Activated CD4-positive, alpha-beta T cell treated with anti-CD3 and anti-CD28 coated beads, Interleukin-2, amount 50 U/mL, for 48 hours (primary cell): ENCODE data around the gene ZW10.

Source experiments
- DNase-seq, 2 experiments: peaks; one replicate each; pipeline ENCODE4 v3.0.0-alpha.2; 2020

The ZW10 gene

GRCh38 chr11:113694390-113694789 lies 79.1 kb downstream of the ZW10 start:
- DNase-seq = no peak

- DNase-seq = no peak
These were observed 80.5 kb downstream of the ZW10 start for GRCh38 chr11:113693030-113693429.

- peak; percentile 20 to 29 for DNase-seq
These were observed 82.6 kb downstream of the ZW10 start for GRCh38 chr11:113690619-113691569.

GRCh38 chr11:113689768-113690618 lies 83.5 kb downstream of the ZW10 start:
- DNase-seq = no peak

- no peak for DNase-seq
These were observed 87.7 kb downstream of the ZW10 start for GRCh38 chr11:113685654-113686359.

- DNase-seq = no peak
These were observed 89.0 kb downstream of the ZW10 start for GRCh38 chr11:113684496-113684895.

GRCh38 chr11:113683481-113684046 lies 89.9 kb downstream of the ZW10 start:
- DNase-seq = no peak
